ENCODE data around the gene CHST14.

CHST14 gene

DNA sequence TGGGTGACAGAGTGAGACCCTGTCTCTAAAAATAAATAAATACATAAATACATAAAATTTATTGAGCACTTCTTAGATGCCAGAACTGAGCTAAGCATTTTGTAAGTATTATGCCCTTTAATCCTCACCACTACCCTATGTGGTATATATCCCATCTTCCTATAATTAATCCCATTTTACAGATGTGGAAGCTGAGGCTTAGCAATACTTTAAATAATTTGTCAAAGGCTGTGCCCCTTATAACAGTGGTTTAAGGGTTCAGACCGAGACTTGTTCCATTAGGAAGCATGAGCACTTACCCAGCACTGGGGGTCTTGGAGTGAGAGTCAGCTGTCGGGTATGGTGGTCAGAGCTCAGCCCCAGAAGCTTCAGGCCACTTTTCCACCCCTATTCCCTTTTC lies 7.5 kb upstream of the CHST14 start:
- no peak for DNase-seq (ENCODE audit: low read depth)

DNA sequence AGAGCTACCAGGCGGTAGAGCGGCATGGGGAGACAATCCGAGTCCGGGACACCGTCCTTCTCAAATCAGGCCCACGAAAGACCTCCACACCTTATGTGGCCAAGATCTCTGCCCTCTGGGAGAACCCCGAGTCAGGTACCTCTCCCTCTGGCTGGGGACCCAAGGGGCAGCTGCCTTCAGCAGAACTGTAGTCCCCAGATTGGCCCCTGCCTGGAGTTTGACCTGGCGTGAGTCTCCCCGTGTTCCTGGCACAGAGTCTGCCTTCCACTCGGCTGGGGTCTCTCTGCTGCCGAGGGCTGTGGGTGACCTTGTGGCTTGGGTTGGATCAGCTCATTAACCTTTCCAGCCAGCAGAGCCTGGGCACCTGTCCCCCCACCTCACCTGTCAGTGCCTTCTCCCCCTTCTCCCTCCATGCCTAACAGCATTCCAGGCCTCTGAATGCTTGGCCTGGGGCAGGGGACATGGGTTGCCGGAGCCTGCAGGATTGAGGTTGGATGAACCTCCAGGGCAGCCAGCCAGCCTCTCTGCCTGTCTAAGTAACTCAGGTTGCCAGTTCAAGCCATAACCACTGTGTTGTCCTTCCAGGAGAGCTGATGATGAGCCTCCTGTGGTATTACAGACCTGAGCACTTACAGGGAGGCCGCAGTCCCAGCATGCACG lies 6.8 kb upstream of the CHST14 start:
- DNase-seq (ENCODE audit: low read depth) = no peak

DNA sequence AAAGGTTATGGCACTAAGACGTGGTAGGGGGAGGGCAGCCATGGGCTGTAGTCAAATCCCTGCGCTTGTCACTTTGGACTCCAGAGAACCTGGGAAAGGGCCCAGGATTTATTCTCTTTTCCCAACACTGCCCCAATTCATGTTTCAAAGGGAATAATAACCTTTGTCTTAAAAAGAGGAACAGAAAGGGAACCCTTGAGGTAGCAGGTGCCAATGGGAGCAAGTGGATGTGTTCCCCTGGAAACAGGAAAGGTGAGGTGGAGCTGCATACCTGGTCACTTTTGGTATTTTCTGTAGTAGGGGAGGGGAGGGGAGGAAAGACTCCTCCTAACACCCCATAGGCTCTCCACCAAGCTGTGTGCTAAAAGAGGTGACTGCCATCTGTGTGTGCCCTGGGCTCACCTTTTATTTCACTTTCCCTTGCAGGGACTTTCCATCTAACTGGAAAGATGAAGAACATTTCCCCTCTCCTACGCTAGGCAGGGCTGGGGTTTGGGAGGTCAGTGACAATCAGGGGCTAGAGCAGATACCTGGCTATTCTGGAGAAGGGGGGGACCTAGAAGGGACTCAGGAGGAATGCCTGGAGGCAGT lies 6.1 kb upstream of the CHST14 start:
- DNase-seq (ENCODE audit: low read depth) = no peak

DNA sequence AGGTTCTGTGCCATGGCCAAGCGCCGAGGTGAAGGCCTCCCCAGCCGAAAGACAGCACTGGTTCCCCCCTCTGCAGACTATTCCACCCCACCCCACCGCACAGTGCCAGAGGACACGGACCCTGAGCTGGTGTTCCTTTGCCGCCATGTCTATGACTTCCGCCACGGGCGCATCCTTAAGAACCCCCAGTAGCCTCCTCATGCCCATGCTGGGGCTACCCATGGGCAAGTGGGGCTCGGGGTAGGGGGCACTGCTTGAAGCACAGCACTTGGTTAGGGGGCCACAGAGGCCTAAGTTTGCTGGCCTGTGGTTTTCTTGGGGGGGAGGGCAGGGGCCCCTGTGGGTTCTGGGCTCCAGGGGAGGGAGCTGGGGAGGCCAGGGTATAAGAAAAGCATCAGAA lies 4.8 kb upstream of the CHST14 start:
- DNase-seq (ENCODE audit: low read depth) = no peak

DNA sequence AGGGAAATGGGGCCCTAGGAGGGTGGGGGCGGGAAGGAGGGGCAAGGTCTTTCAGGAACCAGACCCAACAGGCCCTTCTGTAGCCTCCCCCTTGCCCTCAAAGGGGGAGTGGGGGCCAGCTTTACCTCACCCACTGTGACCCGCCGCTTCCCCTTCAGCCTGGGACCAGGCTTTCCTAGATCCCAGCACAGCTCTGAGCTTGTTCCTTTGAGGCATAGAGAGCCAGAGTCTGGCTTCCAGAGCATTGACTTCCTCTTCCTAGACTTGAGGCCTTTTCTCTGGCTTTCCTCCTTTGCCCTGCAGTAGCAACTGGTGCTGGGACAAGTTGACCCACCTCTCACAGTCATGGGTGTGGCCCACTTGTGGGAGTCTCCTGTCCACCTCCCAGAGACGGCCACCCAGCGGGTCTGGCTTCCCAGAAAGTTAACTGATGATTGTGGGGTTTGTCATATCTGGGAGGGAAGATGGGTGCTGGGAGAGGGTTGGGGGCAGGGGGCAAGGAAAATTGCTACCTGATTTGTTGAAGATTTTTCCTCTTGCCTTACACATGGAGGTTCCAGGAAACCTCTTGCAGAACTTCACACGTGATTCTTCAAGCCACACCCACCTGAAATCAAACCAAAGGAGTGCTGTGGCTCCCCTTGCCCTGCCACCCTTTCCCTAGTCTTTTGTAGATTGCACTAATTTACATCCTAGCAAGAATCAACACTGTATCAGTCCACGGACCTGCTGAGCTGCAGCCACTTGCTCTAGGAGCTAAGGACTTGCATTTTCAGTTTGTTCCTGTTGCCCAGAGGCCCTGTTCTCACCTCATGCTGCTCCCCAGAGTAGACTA lies 4.1 kb upstream of the CHST14 start:
- DNase-seq (ENCODE audit: low read depth) = no peak

DNA sequence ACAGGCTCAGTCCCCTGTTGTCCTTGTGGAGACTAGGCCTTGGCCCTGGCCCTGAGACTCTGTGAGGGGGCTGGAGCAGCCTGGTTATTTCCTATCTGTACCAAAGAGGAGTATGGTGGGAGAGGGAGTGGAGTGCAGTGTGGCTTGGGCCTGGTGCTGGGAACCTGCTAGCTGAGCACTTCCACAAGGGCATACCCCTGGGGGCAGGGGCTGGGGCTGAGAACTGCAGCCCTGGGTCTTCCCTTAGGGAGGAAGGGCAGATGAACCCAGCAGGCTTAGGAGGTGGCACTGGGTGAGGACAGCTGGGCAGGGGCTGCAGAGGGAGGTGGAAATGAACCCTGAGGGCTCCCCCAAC lies 3.5 kb upstream of the CHST14 start:
- DNase-seq (ENCODE audit: low read depth) = no peak

DNA sequence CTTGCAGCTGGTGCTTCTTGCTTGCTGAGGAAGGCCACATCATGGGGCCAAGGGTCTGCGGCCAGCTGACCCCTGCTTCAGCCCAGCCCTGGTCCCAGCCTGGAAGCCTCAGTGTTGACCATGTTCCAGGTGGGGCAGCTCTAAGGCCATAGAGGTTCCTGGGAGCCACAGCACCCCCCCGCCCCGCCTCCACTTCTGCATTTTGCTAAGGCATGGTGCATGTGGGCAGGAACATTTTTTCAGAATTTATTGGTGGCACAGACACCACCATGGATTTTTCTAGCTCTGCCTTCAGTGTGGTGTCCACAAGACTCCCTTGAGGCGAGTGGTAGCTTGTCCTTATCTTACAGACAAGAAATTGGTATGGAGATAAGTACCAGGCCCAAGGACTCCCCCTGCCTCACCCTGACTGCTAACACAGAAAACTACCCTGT lies 1.9 kb upstream of the CHST14 start:
- no peak for DNase-seq (ENCODE audit: low read depth)

DNA sequence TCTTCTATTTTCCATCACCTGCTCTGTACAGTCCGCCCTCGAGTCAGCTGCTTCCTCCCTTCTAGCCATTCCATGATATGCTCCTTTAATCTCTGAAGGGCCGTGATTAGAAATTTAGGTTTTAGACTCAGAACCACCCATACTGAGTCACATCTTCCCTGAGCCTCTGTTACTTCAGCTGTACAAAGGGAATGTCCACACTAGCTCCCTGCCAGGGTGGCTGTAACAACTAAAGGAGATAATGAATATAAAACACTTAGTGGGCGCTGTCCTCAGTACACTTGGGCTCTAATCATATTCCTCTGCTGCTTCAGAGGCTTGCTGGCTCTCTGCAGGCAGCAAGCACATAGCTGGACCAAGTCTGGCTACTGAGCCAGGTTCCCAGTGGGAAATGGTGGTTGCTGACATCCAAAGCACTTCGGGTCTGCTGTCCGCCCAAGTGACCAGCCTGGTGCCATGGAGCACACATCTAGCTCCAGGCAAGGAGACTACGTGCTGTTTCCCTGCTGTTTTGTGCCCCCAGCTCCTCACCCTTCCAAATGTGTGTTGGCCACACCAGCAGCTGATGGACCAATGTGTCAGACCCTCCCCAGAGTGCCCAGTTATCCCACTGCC lies 901 bp upstream of the CHST14 start:
- DNase-seq (ENCODE audit: low read depth) = no peak

DNA sequence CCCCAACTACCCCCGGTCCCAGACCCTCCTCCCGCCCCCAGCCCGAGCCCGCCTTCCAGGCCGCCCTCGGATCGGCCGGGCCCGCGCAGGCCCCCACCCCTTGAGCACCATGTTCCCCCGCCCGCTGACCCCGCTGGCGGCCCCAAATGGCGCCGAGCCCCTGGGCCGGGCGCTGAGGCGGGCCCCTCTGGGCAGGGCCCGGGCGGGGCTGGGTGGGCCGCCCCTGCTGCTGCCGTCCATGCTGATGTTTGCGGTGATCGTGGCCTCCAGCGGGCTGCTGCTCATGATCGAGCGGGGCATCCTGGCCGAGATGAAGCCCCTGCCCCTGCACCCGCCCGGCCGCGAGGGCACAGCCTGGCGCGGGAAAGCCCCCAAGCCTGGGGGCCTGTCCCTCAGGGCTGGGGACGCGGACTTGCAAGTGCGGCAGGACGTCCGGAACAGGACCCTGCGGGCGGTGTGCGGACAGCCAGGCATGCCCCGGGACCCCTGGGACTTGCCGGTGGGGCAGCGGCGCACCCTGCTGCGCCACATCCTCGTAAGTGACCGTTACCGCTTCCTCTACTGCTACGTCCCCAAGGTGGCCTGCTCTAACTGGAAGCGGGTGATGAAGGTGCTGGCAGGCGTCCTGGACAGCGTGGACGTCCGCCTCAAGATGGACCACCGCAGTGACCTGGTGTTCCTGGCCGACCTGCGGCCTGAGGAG lies 472 bp downstream of the CHST14 start:
- no peak for DNase-seq (ENCODE audit: low read depth)

DNA sequence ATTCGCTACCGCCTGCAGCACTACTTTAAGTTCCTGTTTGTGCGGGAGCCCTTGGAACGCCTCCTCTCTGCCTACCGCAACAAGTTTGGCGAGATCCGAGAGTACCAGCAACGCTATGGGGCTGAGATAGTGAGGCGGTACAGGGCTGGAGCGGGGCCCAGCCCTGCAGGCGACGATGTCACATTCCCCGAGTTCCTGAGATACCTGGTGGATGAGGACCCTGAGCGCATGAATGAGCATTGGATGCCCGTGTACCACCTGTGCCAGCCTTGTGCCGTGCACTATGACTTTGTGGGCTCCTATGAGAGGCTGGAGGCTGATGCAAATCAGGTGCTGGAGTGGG lies 995 bp downstream of the CHST14 start:
- DNase-seq (ENCODE audit: low read depth) = no peak

DNA sequence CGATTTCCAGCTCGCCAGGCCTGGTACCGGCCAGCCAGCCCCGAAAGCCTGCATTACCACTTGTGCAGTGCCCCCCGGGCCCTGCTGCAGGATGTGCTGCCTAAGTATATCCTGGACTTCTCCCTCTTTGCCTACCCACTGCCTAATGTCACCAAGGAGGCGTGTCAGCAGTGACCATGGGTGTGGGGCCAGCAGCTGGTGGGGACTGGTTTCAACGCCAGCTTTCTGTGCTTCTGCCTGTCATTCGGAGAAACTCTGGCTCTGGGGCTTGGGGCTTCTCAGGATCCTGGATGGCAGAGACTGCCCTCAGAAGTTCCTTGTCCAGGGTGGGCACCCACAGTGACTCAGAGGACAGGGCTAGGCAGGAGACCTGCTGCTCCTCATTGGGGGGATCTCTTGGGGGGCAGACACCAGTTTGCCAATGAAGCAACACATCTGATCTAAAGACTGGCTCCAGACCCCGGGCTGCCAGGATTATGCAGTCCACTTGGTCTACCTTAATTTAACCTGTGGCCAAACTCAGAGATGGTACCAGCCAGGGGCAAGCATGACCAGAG lies 1.5 kb downstream of the CHST14 start:
- no peak for DNase-seq (ENCODE audit: low read depth)

DNA sequence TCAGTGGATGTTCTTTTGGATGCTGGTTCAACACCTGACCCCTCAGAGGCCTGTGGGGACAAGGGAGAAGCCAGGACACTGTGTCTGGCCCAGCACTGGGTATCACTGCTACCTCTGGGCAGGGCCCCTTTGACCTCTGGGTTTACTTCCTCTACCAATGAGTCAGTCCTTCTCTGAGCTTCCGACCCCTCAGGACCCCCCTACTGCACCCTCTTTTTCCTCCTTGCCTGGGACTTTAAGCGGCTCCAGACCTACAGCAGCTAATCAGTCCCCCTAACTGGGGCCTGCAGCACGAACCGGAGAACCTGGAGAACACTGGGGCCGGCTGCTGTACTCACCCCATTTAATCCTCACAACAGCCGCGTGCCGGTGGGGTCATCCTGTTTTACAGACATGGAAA lies 3.8 kb downstream of the CHST14 start:
- DNase-seq (ENCODE audit: low read depth) = no peak

DNA sequence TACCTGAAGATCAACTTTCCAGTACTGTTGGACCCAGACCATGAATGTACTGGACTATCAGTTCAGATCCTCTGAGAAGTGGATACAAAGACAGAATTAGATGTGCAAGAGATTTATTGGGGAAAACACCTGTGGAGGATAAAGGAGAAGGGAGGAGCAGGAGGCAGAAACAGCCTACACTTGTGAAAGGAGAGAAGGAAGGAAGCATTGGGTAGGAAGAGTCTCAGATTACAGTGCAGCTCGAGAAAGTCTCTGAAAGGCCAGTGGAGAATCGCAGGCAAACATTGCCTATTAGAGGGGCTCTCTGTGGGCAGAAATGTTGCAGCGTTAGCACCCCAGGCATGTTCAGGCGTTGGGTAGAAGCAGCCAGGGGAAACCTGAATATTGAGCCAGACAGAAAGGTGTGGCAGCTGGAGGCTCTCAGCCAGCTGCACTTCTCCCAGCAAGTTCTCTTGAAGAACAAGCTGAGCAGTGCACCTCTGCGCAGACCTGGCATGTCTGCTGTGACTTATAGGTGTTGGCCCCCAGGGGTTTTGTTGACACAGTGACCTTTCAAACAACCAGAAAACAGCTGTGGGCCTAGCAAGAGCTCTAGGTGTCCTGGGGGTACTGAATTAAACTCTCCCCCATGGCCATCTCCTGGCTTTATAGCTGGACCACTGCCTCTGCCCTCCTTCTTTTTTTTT lies 7.0 kb downstream of the CHST14 start:
- DNase-seq (ENCODE audit: low read depth) = no peak

DNA sequence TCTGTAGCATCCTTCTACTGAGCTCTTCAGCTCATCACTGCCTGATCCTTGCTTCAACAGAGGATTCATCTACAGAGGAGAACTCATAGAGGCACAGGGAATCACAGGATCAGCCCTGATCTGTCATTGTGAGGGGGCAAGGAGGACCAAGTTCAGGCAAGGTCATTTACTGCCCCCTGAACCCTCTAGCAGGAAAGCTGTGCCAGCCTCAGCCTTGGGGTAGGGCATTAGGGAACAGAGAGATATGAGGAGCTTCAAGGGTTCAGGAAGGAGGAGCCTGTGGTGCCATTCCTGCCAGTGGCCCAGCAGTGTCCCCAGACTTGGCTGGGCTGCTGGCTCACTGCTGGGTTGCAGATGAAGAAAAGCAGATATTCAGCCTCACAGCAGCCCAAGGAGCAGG lies 8.2 kb downstream of the CHST14 start:
- no peak for DNase-seq (ENCODE audit: low read depth)

DNA sequence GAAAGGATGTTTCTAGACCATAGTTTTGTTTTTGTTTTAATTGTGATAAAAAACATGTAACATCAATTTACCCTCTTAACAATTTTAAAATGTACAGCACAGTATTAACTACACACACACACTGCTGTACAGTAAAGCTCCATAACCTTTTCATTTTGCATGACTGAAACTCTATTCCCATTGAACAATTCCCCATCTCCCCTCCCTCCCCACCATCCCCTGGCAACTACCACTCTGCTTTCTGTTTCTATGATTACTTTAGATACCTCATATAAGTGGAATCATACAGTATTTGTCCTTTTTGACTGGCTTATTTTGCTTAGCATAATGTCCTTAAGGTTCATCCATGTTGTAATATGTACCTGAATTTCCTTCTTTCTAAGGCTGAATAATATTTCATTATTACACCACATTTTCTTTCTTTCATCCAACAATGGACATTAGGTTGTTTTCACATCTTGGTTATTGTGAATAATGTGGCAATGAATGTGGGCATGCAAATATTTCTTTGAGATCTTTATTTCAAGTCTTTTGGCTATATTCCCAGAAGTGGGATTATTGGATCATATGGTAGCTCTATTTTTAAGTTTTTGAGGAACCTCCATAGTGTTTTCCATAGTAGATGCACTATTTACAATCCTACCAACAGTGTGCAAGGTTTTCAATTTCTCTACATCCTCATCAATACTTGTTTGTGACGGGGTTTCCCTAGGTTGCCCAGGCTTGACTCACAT lies 10.7 kb downstream of the CHST14 start:
- no peak for DNase-seq (ENCODE audit: low read depth)

DNA sequence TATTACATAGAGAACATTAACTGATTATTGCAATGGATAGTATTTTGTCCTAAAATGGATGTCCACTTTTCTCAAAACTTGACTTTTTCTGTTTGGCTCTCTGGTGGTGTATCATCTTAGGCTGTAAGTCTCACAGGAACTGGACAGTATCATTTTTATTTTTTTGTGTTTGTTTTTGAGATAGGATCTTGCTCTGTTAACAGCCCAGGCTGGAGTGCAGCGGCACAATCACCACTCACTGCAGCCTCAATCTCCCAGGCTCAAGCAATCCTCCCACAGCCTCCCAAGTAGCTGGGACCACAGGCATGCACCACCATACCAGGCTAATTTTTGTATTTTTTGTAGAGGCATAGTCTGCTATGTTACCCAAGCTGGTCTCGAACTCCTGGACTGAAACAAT lies 13.1 kb downstream of the CHST14 start:
- DNase-seq (ENCODE audit: low read depth) = no peak

DNA sequence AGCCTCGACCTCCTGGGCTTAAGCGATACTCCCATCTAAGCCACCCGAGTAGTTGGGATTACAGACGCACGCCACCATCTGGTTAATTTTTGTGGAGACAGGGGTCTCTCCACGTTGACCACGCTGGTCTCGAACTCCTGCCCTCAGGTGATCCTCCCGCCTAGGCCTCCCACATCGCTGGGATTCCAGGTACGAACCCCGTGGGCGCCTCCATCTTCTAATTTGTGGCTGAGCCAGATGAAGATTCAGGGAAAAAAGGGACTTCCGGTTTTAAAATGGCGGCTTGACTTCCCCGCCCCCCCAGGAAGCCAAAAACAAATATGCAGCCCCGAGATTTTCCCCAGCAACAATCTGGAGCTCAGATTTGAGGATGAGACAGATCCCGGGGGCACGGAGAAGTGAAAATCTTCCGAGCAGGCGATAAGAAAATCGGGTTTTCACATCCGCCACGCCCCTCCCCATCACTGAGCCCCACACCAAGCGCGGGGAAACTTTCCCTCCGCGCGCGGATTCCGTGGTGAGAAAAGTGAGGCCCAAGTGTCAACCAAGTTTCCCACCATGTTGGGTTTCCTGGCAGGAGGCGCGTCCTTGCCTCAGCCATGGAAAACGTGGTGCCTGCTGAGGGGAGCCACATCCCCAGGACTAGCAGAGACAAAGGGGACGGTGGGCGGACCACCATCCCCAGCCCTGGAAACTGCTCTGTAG lies 15.4 kb downstream of the CHST14 start:
- DNase-seq (ENCODE audit: low read depth) = no peak

DNA sequence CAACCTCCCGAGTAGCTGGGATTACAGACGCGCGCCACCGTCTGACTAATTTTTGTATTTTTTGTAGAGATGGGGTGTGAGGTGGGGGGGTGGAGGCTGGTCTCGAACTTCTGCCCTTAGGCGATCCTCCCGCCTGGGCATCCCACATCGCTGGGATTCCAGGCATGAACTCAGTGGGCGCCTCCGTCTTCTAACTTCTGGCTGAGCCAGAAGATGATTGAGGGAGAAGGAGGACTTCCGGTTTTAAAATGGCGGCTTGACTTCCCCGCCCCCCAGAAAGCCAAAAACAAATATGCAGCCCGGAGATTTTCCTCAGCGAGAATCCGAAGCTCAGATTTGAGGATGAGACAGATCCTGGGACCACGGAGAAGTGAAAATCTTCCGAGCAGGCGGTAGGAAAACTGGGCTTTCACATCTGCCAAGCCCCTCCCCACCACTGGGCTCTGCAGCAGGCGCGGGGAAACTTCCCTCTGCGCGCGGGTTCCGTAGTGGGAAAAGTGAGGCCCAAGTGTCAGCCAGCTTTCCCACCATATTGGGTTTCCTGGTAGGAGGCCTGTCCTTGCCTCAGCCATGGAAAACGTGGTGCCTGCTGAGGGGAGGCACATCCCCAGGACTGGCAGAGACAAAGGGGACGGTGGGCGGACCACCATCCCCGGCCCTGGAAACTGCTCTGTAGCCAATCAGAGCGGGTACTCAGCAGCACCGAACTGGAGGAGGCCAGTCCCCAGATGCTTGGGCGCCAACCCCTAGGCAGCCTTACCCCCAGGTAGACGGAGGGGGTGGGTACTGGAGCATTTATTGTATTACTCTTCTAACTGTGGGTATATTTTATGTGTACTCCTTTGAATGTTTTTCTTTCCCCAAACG lies 17.3 kb downstream of the CHST14 start:
- DNase-seq (ENCODE audit: low read depth) = no peak

Data from T follicular helper cell (primary cell).